WTC11 (cell line): ENCODE measurements around the gene FAM50B. TPM values are rescaled to one million over a fixed set of nuclear protein-coding genes. Genes with fewer than 3 reads are reported as not detected.
A peak's percentile ranks its signal among the peaks of the same experiment; 100 is the strongest.

ENCODE experiments used
- ATAC-seq: fragments of 200-7000 bp; cut with Tn5 transposase; 2 replicates; pipeline ENCODE4 v1.10.0; 2021; ENCODE audit warnings: mild to moderate bottlenecking, moderate library complexity
- CTCF ChIA-PET: fragments of 300-600 bp; sonication (Branson Sonifier 250); formaldehyde crosslinking; loops from one replicate; lab custom pipeline; 2021; ENCODE audit warnings: antibody characterized with exemption; lab: Charles Lee
- POLR2A ChIA-PET: fragments of 350-600 bp; sonication (Branson Sonifier 250); formaldehyde crosslinking; loops from one replicate; lab custom pipeline; 2021; ENCODE audit warnings: antibody characterized with exemption; lab: Charles Lee
- DNase-seq: peaks from one replicate; pipeline ENCODE4 v3.0.0; 2021; ENCODE audit warnings: low spot score
- H3K27ac Mint-ChIP-seq: 2 replicates; pipeline ENCODE4 v1.8.0; 2021; ENCODE audit warnings: mixed read lengths
- H3K27me3 Mint-ChIP-seq: 2 replicates; pipeline ENCODE4 v1.8.0; 2021; ENCODE audit warnings: low read depth, mild to moderate bottlenecking, moderate library complexity, mixed read lengths
- H3K36me3 Mint-ChIP-seq: 2 replicates; pipeline ENCODE4 v1.8.0; 2021; ENCODE audit warnings: mixed read lengths
- H3K4me1 Mint-ChIP-seq: 2 replicates; pipeline ENCODE4 v1.8.0; 2022; ENCODE audit warnings: mixed read lengths
- H3K4me3 Mint-ChIP-seq: 2 replicates; pipeline ENCODE4 v1.8.0; 2021; ENCODE audit warnings: mild to moderate bottlenecking, moderate library complexity, mixed read lengths
- H3K9me3 Mint-ChIP-seq: 2 replicates; pipeline ENCODE4 v1.8.0; 2021; ENCODE audit warnings: mixed read lengths
- CBFB ChIP-seq: sonication (generic); formaldehyde crosslinking; IDR thresholded peaks from 2 replicates; pipeline ENCODE4 v1.8.1; 2022; ENCODE audit warnings: mild to moderate bottlenecking, low read depth, missing genetic modification reagents
- GTF2I ChIP-seq: fragments of 250-450 bp; sonication (Bioruptor Pico); conservative IDR thresholded peaks from 2 replicates; pipeline ENCODE4 v1.4.0; 2021; ENCODE audit warnings: mild to moderate bottlenecking
- HMGA2 ChIP-seq: fragments of 250-450 bp; sonication (Bioruptor Pico); IDR thresholded peaks from 2 replicates; pipeline ENCODE4 v1.4.0; 2021; ENCODE audit warnings: mild to moderate bottlenecking, moderate library complexity
- JAZF1 ChIP-seq: fragments of 250-450 bp; sonication (Bioruptor Pico); IDR thresholded peaks from 2 replicates; pipeline ENCODE4 v1.9.0; 2021; ENCODE audit warnings: moderate library complexity, mild to moderate bottlenecking, inconsistent platforms
- NFYB ChIP-seq: sonication (generic); formaldehyde crosslinking; conservative IDR thresholded peaks from 2 replicates; pipeline ENCODE4 v1.8.0; 2022; ENCODE audit warnings: low read depth, missing genetic modification reagents
- OVOL2 ChIP-seq: fragments of 250-450 bp; sonication (Bioruptor Pico); IDR thresholded peaks from 2 replicates; pipeline ENCODE4 v1.9.0; 2021; ENCODE audit warnings: mild to moderate bottlenecking, borderline replicate concordance
- SMAD4 ChIP-seq: sonication (generic); formaldehyde crosslinking; IDR thresholded peaks from 2 replicates; pipeline ENCODE4 v1.8.0; 2022; ENCODE audit warnings: mild to moderate bottlenecking, missing genetic modification reagents
- TCF7 ChIP-seq: sonication (generic); formaldehyde crosslinking; IDR thresholded peaks from 2 replicates; pipeline ENCODE4 v1.8.0; 2022; ENCODE audit warnings: mild to moderate bottlenecking, low read depth, missing genetic modification reagents, moderate library complexity
- ZNF219 ChIP-seq: sonication (generic); formaldehyde crosslinking; IDR thresholded peaks from 2 replicates; pipeline ENCODE4 v1.8.0; 2023; ENCODE audit warnings: missing genetic modification reagents, mild to moderate bottlenecking, borderline replicate concordance
- total RNA-seq: library from RNA; stranded (reverse); gene quantifications from 3 replicates; pipeline ENCODE4 v1.2.3, GENCODE V29; 2021
- TF ChIP-seq, protein P1 (sequence below): sonication (generic); formaldehyde crosslinking; IDR thresholded peaks from 2 replicates; pipeline ENCODE4 v1.8.1; 2023; ENCODE audit warnings: mild to moderate bottlenecking, missing genetic modification reagents, borderline replicate concordance
- TF ChIP-seq, protein P2 (sequence below): sonication (generic); formaldehyde crosslinking; IDR thresholded peaks from 2 replicates; pipeline ENCODE4 v1.8.1; 2022; ENCODE audit warnings: mild to moderate bottlenecking, missing genetic modification reagents, moderate library complexity, borderline replicate concordance
- TF ChIP-seq, protein P3 (sequence below): sonication (generic); formaldehyde crosslinking; IDR thresholded peaks from 2 replicates; pipeline ENCODE4 v1.8.0; 2022; ENCODE audit warnings: missing genetic modification reagents
- TF ChIP-seq, protein P4 (sequence below): fragments of 250-450 bp; sonication (Bioruptor Pico); conservative IDR thresholded peaks from 2 replicates; pipeline ENCODE4 v1.9.0; 2021; ENCODE audit warnings: mild to moderate bottlenecking
- TF ChIP-seq, protein P5 (sequence below): sonication (generic); formaldehyde crosslinking; IDR thresholded peaks from 2 replicates; pipeline ENCODE4 v1.8.1; 2022; ENCODE audit warnings: low read depth, mild to moderate bottlenecking, moderate library complexity, missing genetic modification reagents, borderline replicate concordance
- TF ChIP-seq, protein P6 (sequence below): fragments of 250-450 bp; sonication (Bioruptor Pico); IDR thresholded peaks from 2 replicates; pipeline ENCODE4 v1.9.0; 2021; ENCODE audit warnings: mild to moderate bottlenecking, borderline replicate concordance

Gene FAM50B
- total RNA-seq, 1 experiment from 2014 or later, result 2.1 TPM

DNA sequence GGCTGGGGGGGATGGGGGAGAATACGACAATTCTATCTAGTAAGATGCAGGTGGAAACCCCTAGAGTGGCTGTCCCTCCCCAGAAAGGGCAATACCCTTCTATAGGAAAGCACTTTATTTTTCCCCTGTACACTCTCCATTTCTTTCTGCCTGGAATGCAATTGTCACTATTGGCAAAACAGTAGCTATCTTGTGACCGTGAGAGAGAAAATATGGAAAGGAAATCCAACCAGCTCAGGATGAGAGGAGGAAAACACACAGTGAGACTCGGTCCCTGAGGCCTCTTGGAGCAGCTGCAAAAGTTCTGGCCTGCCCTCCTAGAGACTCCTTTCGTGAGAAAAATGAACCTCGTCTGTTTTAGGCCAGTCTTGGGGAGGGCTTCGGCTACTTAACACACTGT lies 43.4 kb downstream of the FAM50B start:
- ATAC-seq (no peak), DNase-seq (no peak)
- TF ChIP-seq GTF2I (no peak), OVOL2 (no peak), JAZF1 (CRISPR knock-in tag) (no peak)
- TF ChIP-seq, protein P1, sequence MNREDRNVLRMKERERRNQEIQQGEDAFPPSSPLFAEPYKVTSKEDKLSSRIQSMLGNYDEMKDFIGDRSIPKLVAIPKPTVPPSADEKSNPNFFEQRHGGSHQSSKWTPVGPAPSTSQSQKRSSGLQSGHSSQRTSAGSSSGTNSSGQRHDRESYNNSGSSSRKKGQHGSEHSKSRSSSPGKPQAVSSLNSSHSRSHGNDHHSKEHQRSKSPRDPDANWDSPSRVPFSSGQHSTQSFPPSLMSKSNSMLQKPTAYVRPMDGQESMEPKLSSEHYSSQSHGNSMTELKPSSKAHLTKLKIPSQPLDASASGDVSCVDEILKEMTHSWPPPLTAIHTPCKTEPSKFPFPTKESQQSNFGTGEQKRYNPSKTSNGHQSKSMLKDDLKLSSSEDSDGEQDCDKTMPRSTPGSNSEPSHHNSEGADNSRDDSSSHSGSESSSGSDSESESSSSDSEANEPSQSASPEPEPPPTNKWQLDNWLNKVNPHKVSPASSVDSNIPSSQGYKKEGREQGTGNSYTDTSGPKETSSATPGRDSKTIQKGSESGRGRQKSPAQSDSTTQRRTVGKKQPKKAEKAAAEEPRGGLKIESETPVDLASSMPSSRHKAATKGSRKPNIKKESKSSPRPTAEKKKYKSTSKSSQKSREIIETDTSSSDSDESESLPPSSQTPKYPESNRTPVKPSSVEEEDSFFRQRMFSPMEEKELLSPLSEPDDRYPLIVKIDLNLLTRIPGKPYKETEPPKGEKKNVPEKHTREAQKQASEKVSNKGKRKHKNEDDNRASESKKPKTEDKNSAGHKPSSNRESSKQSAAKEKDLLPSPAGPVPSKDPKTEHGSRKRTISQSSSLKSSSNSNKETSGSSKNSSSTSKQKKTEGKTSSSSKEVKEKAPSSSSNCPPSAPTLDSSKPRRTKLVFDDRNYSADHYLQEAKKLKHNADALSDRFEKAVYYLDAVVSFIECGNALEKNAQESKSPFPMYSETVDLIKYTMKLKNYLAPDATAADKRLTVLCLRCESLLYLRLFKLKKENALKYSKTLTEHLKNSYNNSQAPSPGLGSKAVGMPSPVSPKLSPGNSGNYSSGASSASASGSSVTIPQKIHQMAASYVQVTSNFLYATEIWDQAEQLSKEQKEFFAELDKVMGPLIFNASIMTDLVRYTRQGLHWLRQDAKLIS (CRISPR knock-in tag), result no peak
- TF ChIP-seq, protein P2, sequence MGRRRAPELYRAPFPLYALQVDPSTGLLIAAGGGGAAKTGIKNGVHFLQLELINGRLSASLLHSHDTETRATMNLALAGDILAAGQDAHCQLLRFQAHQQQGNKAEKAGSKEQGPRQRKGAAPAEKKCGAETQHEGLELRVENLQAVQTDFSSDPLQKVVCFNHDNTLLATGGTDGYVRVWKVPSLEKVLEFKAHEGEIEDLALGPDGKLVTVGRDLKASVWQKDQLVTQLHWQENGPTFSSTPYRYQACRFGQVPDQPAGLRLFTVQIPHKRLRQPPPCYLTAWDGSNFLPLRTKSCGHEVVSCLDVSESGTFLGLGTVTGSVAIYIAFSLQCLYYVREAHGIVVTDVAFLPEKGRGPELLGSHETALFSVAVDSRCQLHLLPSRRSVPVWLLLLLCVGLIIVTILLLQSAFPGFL, result no peak
- TF ChIP-seq, protein P3, sequence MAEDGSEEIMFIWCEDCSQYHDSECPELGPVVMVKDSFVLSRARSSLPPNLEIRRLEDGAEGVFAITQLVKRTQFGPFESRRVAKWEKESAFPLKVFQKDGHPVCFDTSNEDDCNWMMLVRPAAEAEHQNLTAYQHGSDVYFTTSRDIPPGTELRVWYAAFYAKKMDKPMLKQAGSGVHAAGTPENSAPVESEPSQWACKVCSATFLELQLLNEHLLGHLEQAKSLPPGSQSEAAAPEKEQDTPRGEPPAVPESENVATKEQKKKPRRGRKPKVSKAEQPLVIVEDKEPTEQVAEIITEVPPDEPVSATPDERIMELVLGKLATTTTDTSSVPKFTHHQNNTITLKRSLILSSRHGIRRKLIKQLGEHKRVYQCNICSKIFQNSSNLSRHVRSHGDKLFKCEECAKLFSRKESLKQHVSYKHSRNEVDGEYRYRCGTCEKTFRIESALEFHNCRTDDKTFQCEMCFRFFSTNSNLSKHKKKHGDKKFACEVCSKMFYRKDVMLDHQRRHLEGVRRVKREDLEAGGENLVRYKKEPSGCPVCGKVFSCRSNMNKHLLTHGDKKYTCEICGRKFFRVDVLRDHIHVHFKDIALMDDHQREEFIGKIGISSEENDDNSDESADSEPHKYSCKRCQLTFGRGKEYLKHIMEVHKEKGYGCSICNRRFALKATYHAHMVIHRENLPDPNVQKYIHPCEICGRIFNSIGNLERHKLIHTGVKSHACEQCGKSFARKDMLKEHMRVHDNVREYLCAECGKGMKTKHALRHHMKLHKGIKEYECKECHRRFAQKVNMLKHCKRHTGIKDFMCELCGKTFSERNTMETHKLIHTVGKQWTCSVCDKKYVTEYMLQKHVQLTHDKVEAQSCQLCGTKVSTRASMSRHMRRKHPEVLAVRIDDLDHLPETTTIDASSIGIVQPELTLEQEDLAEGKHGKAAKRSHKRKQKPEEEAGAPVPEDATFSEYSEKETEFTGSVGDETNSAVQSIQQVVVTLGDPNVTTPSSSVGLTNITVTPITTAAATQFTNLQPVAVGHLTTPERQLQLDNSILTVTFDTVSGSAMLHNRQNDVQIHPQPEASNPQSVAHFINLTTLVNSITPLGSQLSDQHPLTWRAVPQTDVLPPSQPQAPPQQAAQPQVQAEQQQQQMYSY (CRISPR knock-in tag), result peak; percentile 54
- no peak overlapping the region for H3K4me3 Mint-ChIP-seq
- no peaks in the 10 kb centered on the region for H3K36me3 Mint-ChIP-seq
- CTCF ChIA-PET, result interaction anchor here (4.8 to 5.2 kb wide), 2 partner anchors 41 to 43 kb away, joined by 25 to 45 read pairs; partner anchors contain the start of gene FAM50B
- POLR2A ChIA-PET, result no interaction called here
- H3K27ac Mint-ChIP-seq, result no peak overlapping the region
- peaks cover 7% of the 10 kb centered on the region for H3K27me3 Mint-ChIP-seq
- peaks cover 55% of the 10 kb centered on the region for H3K4me1 Mint-ChIP-seq
- H3K9me3 Mint-ChIP-seq, result peaks cover 5% of the 10 kb centered on the region

DNA sequence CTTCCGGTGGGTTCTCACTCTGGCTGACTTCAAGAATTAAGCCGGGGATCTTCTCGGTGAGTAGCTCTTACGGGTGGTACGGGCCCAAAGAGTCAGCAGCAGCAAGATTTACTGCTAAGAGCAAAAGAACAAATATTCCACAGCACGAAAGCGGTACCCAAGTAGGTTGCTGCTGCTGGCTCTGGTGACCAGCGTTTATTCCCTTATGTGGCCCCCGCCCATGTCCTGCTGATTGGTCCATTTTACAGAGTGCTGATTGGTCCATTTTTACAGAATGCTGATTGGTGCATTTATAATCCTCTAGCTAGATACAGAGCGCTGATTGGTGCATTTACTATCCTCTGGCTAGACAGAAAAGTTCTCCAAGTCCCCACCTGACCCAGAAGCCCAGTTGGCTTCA lies 44.3 kb downstream of the FAM50B start:
- H3K27me3 Mint-ChIP-seq, result peaks cover 7% of the 10 kb centered on the region
- peaks cover 55% of the 10 kb centered on the region for H3K4me1 Mint-ChIP-seq
- no peak for DNase-seq
- no peak for ATAC-seq
- peaks cover 5% of the 10 kb centered on the region for H3K9me3 Mint-ChIP-seq
- no peak overlapping the region for H3K27ac Mint-ChIP-seq
- TF ChIP-seq TCF7, result no peak
- TF ChIP-seq, protein P4, sequence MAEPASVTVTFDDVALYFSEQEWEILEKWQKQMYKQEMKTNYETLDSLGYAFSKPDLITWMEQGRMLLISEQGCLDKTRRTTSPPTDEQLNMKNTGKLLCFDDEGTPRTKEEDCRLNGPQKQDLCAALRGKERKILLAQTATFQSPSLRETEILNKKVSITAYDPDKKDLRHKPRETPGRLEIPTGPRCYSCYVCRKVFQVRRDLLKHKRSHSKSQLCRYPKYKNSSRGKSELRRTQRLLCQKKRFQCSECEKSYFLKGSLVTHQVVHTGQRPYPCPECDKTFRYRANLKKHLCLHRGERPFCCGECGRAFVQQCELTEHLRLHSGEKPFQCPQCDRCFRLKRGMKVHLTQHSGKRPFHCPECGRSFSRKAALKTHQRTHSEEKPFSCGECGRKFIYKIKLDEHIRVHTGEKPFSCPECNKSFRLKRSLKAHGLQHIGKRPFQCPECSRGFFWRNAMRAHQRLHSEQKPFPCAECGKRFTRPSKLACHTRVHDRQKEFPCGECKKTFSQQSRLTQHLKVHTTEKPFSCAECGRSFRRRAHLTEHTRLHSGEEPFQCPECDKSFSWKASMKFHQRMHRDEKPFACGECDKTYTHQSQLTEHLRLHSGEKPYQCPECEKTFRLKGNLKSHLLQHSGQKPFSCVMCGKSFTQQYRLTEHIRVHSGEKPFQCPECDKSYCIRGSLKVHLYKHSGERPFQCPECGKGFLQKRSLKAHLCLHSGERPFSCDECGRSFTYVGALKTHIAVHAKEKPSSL (CRISPR knock-in tag), result no peak
- peak; percentile 56 for TF ChIP-seq NFYB (CRISPR knock-in tag)
- no peak for TF ChIP-seq JAZF1 (CRISPR knock-in tag)
- H3K36me3 Mint-ChIP-seq, result no peaks in the 10 kb centered on the region
- POLR2A ChIA-PET, result no interaction called here
- CTCF ChIA-PET, result interaction anchor here (0.5 to 5.2 kb wide), 5 partner anchors 8 to 332 kb away, joined by 3 to 45 read pairs (median 14); partner anchors contain the start of gene FAM50B
- H3K4me3 Mint-ChIP-seq, result no peak overlapping the region

DNA sequence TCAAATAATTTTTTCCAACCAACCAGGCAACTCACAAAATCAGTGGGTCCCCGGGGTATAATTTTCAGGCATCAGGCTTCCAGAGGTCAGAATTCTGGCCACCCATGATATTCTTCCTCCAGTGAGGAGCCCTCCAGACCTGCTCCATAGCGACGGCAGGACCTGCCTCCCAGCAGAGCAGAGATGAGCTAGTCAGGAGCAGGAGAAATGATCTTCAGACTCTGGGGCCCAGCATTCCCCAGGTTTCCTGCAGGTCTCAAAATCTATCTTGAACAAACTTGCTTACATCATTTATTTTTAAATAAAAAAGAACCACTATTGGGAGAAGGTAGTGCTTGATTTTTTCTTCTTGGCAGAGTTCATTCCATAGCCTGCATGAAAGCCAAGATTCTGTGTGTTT lies 44.7 kb downstream of the FAM50B start:
- H3K27me3 Mint-ChIP-seq, result peaks cover 7% of the 10 kb centered on the region
- H3K36me3 Mint-ChIP-seq, result no peaks in the 10 kb centered on the region
- peaks cover 50% of the 10 kb centered on the region for H3K4me1 Mint-ChIP-seq
- ATAC-seq (no peak), DNase-seq (no peak)
- peaks cover 5% of the 10 kb centered on the region for H3K9me3 Mint-ChIP-seq
- no peak overlapping the region for H3K4me3 Mint-ChIP-seq
- POLR2A ChIA-PET, result no interaction called here
- CTCF ChIA-PET, result interaction anchor here (1.6 to 5.2 kb wide), 4 partner anchors 9 to 84 kb away, joined by 3 to 45 read pairs (median 20); partner anchors contain the start of gene FAM50B
- H3K27ac Mint-ChIP-seq, result no peak overlapping the region
- no peak for TF ChIP-seq SMAD4 (CRISPR knock-in tag)
- TF ChIP-seq, protein P5, sequence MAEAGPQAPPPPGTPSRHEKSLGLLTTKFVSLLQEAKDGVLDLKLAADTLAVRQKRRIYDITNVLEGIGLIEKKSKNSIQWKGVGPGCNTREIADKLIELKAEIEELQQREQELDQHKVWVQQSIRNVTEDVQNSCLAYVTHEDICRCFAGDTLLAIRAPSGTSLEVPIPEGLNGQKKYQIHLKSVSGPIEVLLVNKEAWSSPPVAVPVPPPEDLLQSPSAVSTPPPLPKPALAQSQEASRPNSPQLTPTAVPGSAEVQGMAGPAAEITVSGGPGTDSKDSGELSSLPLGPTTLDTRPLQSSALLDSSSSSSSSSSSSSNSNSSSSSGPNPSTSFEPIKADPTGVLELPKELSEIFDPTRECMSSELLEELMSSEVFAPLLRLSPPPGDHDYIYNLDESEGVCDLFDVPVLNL (CRISPR knock-in tag), result no peak
- no peak for TF ChIP-seq HMGA2 (CRISPR knock-in tag)
- no peak for TF ChIP-seq CBFB (CRISPR knock-in tag)
- no peak for TF ChIP-seq JAZF1 (CRISPR knock-in tag)
- no peak for TF ChIP-seq ZNF219 (CRISPR knock-in tag)
- TF ChIP-seq, protein P6, sequence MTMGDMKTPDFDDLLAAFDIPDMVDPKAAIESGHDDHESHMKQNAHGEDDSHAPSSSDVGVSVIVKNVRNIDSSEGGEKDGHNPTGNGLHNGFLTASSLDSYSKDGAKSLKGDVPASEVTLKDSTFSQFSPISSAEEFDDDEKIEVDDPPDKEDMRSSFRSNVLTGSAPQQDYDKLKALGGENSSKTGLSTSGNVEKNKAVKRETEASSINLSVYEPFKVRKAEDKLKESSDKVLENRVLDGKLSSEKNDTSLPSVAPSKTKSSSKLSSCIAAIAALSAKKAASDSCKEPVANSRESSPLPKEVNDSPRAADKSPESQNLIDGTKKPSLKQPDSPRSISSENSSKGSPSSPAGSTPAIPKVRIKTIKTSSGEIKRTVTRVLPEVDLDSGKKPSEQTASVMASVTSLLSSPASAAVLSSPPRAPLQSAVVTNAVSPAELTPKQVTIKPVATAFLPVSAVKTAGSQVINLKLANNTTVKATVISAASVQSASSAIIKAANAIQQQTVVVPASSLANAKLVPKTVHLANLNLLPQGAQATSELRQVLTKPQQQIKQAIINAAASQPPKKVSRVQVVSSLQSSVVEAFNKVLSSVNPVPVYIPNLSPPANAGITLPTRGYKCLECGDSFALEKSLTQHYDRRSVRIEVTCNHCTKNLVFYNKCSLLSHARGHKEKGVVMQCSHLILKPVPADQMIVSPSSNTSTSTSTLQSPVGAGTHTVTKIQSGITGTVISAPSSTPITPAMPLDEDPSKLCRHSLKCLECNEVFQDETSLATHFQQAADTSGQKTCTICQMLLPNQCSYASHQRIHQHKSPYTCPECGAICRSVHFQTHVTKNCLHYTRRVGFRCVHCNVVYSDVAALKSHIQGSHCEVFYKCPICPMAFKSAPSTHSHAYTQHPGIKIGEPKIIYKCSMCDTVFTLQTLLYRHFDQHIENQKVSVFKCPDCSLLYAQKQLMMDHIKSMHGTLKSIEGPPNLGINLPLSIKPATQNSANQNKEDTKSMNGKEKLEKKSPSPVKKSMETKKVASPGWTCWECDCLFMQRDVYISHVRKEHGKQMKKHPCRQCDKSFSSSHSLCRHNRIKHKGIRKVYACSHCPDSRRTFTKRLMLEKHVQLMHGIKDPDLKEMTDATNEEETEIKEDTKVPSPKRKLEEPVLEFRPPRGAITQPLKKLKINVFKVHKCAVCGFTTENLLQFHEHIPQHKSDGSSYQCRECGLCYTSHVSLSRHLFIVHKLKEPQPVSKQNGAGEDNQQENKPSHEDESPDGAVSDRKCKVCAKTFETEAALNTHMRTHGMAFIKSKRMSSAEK (CRISPR knock-in tag), result no peak
